Glutamatergic neuron (in vitro differentiated cells): ENCODE data around the gene MTREX. TPM values are rescaled to one million over a fixed set of nuclear protein-coding genes. Genes with fewer than 3 reads are reported as not detected.

Source experiments
- DNase-seq: peaks from one replicate; pipeline ENCODE4 v3.0.0; 2022
- H3K27ac Mint-ChIP-seq: one replicate; pipeline ENCODE4 v1.8.0; 2020; ENCODE audit warnings: mild to moderate bottlenecking, mixed read lengths, inconsistent platforms; ENCODE audit not compliant: unreplicated experiment
- H3K27me3 Mint-ChIP-seq: one replicate; pipeline ENCODE4 v1.8.0; 2020; ENCODE audit warnings: mild to moderate bottlenecking, moderate library complexity, mixed read lengths, inconsistent platforms; ENCODE audit not compliant: unreplicated experiment
- H3K36me3 Mint-ChIP-seq: one replicate; pipeline ENCODE4 v1.8.0; 2020; ENCODE audit warnings: mild to moderate bottlenecking, mixed read lengths, inconsistent platforms; ENCODE audit not compliant: unreplicated experiment
- H3K4me1 Mint-ChIP-seq: one replicate; pipeline ENCODE4 v1.8.0; 2020; ENCODE audit warnings: mild to moderate bottlenecking, low read depth, mixed read lengths, inconsistent platforms; ENCODE audit not compliant: unreplicated experiment
- H3K4me3 Mint-ChIP-seq: one replicate; pipeline ENCODE4 v1.8.0; 2020; ENCODE audit warnings: mild to moderate bottlenecking, mixed read lengths, inconsistent platforms; ENCODE audit not compliant: unreplicated experiment
- H3K9me3 Mint-ChIP-seq: one replicate; pipeline ENCODE4 v1.8.0; 2020; ENCODE audit warnings: mild to moderate bottlenecking, moderate library complexity, mixed read lengths, inconsistent platforms; ENCODE audit not compliant: unreplicated experiment
- CTCF ChIP-seq: fragments of 200-600 bp; sonication (generic); IDR thresholded peaks from one replicate; pipeline ENCODE4 v1.5.0; 2021; ENCODE audit not compliant: partially characterized antibody, unreplicated experiment
- total RNA-seq: library from RNA; stranded (reverse); fragmentation: NEBNext Ultra II Directional; extraction: Animal tissue kit (Norgen Biotek cat#: 25700); gene quantifications from one replicate; pipeline ENCODE4 v1.2.1, GENCODE V29; 2021; ENCODE audit not compliant: unreplicated experiment

MTREX gene
- total RNA-seq, 1 donor from 2014 or later = 81.9 TPM

GRCh38 chr5:55372130-55372925 is 64.5 kb downstream of the MTREX start:
- no peak for TF ChIP-seq CTCF
- Mint-ChIP-seq H3K4me1 (no peaks in the 10 kb centered on the region), H3K36me3 (peaks cover 16% of the 10 kb centered on the region), H3K27me3 (no peaks in the 10 kb centered on the region), H3K4me3 (no peak overlapping the region), H3K9me3 (peaks cover 3% of the 10 kb centered on the region), H3K27ac (no peak overlapping the region)
- no peak for DNase-seq

- Mint-ChIP-seq H3K4me1 (no peaks in the 10 kb centered on the region), H3K36me3 (peaks cover 9% of the 10 kb centered on the region), H3K27ac (peak overlapping the region; percentile 11), H3K9me3 (peaks cover 3% of the 10 kb centered on the region), H3K4me3 (no peak overlapping the region), H3K27me3 (peaks cover 1% of the 10 kb centered on the region)
- no peak for DNase-seq
- no peak for TF ChIP-seq CTCF
Observed at GRCh38 chr5:55377810-55378209, 70.0 kb downstream of the MTREX start.

- Mint-ChIP-seq H3K27ac (no peak overlapping the region), H3K4me3 (no peak overlapping the region), H3K9me3 (peaks cover 3% of the 10 kb centered on the region), H3K4me1 (no peaks in the 10 kb centered on the region), H3K36me3 (peaks cover 11% of the 10 kb centered on the region), H3K27me3 (peaks cover 1% of the 10 kb centered on the region)
- no peak for TF ChIP-seq CTCF
- no peak for DNase-seq
Observed at GRCh38 chr5:55383254-55383653, 75.5 kb downstream of the MTREX start.

- no peak for TF ChIP-seq CTCF
- DNase-seq = no peak
- H3K27me3 Mint-ChIP-seq = peaks cover 1% of the 10 kb centered on the region
- H3K9me3 Mint-ChIP-seq = peaks cover 3% of the 10 kb centered on the region
- no peak overlapping the region for H3K4me3 Mint-ChIP-seq
- no peaks in the 10 kb centered on the region for H3K4me1 Mint-ChIP-seq
- peaks cover 11% of the 10 kb centered on the region for H3K36me3 Mint-ChIP-seq
- H3K27ac Mint-ChIP-seq = no peak overlapping the region
Observed at GRCh38 chr5:55384072-55384471, 76.3 kb downstream of the MTREX start.

GRCh38 chr5:55385227-55385626 is 77.4 kb downstream of the MTREX start:
- DNase-seq = no peak
- Mint-ChIP-seq H3K27ac (no peak overlapping the region), H3K9me3 (peaks cover 3% of the 10 kb centered on the region), H3K4me1 (no peaks in the 10 kb centered on the region), H3K36me3 (peaks cover 7% of the 10 kb centered on the region), H3K4me3 (no peak overlapping the region), H3K27me3 (peaks cover 1% of the 10 kb centered on the region)
- no peak for TF ChIP-seq CTCF
